Thyroid gland (tissue), 4 donors: ENCODE data around the gene UBE2I.

Experiments used
- POLR2A ChIP-seq, 2 donors: fragments of 450-650 bp; IDR thresholded peaks; one replicate each; pipeline ENCODE4 v1.6.1; 2017; ENCODE audit warnings: antibody characterized with exemption in 2 of 2, mild to moderate bottlenecking in 2 of 2, moderate library complexity in 1 of 2
- TF ChIP-seq, protein P1 (sequence below), 6 experiments: fragments of 200-600 bp in 3 of 6; fragments of 450-650 bp in 3 of 6; sonication (generic) in 3 of 6; IDR thresholded peaks; one replicate each; pipeline ENCODE4 v1.5.1; 2016 to 2019; ENCODE audit warnings: antibody characterized with exemption in 6 of 6, mild to moderate bottlenecking in 2 of 6, inconsistent platforms in 1 of 6, moderate library complexity in 1 of 6

DNA sequence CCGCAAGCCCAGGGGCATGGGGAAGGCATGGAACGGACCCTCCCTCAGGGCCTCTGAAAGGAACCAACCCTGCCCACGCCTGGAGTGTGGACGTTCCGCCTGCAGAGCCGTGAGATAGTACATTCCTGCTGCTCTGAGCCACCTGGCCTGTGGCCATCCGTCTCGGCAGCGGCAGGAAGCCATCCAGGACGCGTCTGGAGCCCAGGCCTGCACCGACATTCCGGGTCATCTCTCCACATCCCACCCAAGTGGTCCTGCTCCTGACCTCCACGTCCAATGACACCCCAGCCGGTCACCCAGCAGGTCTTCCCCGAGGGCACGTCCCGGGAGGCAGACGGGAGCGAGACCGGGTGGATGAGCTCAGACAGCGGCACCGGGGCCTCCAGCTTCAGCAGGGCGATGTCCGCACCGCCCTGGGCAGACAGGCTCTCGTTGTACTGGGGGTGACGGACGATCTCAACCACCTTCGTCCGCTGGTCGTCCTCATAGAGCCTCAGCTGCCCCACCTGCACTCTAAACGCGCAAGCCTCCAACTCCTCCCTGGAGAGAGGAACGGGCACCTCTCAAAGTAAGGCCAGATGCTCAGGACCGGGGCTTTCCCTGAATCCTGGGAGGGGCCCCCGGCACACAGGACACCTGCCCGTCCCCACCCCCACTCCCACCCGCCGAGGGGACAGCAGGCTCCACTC is 21.3 kb upstream of the UBE2I start:
- TF ChIP-seq, protein P1, sequence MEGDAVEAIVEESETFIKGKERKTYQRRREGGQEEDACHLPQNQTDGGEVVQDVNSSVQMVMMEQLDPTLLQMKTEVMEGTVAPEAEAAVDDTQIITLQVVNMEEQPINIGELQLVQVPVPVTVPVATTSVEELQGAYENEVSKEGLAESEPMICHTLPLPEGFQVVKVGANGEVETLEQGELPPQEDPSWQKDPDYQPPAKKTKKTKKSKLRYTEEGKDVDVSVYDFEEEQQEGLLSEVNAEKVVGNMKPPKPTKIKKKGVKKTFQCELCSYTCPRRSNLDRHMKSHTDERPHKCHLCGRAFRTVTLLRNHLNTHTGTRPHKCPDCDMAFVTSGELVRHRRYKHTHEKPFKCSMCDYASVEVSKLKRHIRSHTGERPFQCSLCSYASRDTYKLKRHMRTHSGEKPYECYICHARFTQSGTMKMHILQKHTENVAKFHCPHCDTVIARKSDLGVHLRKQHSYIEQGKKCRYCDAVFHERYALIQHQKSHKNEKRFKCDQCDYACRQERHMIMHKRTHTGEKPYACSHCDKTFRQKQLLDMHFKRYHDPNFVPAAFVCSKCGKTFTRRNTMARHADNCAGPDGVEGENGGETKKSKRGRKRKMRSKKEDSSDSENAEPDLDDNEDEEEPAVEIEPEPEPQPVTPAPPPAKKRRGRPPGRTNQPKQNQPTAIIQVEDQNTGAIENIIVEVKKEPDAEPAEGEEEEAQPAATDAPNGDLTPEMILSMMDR (IDR thresholded peaks at IDR 0.05), result no peak
- no peak for TF ChIP-seq POLR2A (IDR thresholded peaks at IDR 0.05)
